Activated CD4-positive, alpha-beta memory T cell treated with anti-CD3 and anti-CD28 coated beads for 36 hours (primary cell): ENCODE data around the gene PARP3. TPM values are rescaled to one million over a fixed set of nuclear protein-coding genes. Genes with fewer than 3 reads are reported as not detected.

Experiments used
- CTCF ChIA-PET: fragments of 350-600 bp; sonication (Branson Sonifier 250); formaldehyde crosslinking; loops from one replicate; lab custom pipeline; 2021; ENCODE audit warnings: antibody characterized with exemption, inconsistent platforms; lab: Charles Lee
- POLR2A ChIA-PET: fragments of 350-600 bp; sonication (Branson Sonifier 250); formaldehyde crosslinking; loops from one replicate; lab custom pipeline; 2021; ENCODE audit warnings: antibody characterized with exemption; lab: Charles Lee
- DNase-seq: peaks from one replicate; pipeline ENCODE4 v3.0.0-alpha.2; 2020
- H3K27ac Mint-ChIP-seq: one replicate; pipeline ENCODE4 v1.8.0; 2021; ENCODE audit warnings: mixed read lengths
- H3K27me3 Mint-ChIP-seq: one replicate; pipeline ENCODE4 v1.8.0; 2021; ENCODE audit warnings: mixed read lengths
- H3K36me3 Mint-ChIP-seq: one replicate; pipeline ENCODE4 v1.8.0; 2021; ENCODE audit warnings: mixed read lengths
- H3K4me1 Mint-ChIP-seq: one replicate; pipeline ENCODE4 v1.8.0; 2021; ENCODE audit warnings: low read depth, mixed read lengths
- H3K4me3 Mint-ChIP-seq: one replicate; pipeline ENCODE4 v1.8.0; 2021; ENCODE audit warnings: mild to moderate bottlenecking, mixed read lengths
- H3K9me3 Mint-ChIP-seq: one replicate; pipeline ENCODE4 v1.8.0; 2021; ENCODE audit warnings: mixed read lengths
- intact Hi-C: fragments of 100-400 bp; cut with micrococcal nuclease; formaldehyde crosslinking; loops from one replicate; pipeline ENCODE4 v1.15.1; 2023
- total RNA-seq, 2 experiments: library from RNA; stranded (reverse); gene quantifications; one replicate each; pipeline ENCODE4 v1.2.3, GENCODE V29; 2021

Gene PARP3
- total RNA-seq, 2 experiments from 2014 or later = 12.1 to 13.4 TPM

- H3K27ac Mint-ChIP-seq = no peak within 1 kb of the TSS
- H3K4me3 Mint-ChIP-seq = peak within 1 kb of the TSS; percentile 16
- H3K9me3 Mint-ChIP-seq = no peaks in the 10 kb centered on the region
- ChIA-PET POLR2A (interaction anchor here (0.5 kb wide), 1 partner anchor 37 kb away, joined by 4 read pairs; no protein-coding TSS in a partner anchor), CTCF (interaction anchor here (1.8 to 2.0 kb wide), 2 partner anchors 12 to 18 kb away, joined by 7 to 9 read pairs; partner anchors contain the start of genes ABHD14B and PARP3)
- no peak for DNase-seq
- peaks cover 17% of the 10 kb centered on the region for H3K27me3 Mint-ChIP-seq
- peaks cover 4% of the 10 kb centered on the region for H3K36me3 Mint-ChIP-seq
- H3K4me1 Mint-ChIP-seq = peaks cover 2% of the 10 kb centered on the region
- intact Hi-C loops = no loop called here
These were observed 13.2 kb downstream of the PARP3 start, which contains the start of gene GPR62 for GRCh38 chr3:51955175-51955892. TSS of gene GPR62 (plus strand) at chr3:51955381. CDS start at chr3:51955653, 272 bp downstream.

- CTCF ChIA-PET = no interaction called here
- peaks cover 6% of the 10 kb centered on the region for H3K36me3 Mint-ChIP-seq
- no peaks in the 10 kb centered on the region for H3K9me3 Mint-ChIP-seq
- H3K27ac Mint-ChIP-seq = no peak overlapping the region
- H3K4me3 Mint-ChIP-seq = peak overlapping the region; percentile 16
- intact Hi-C loops = no loop called here
- POLR2A ChIA-PET = interaction anchor here (0.5 kb wide), 1 partner anchor 36 kb away, joined by 4 read pairs; no protein-coding TSS in a partner anchor
- H3K27me3 Mint-ChIP-seq = peaks cover 17% of the 10 kb centered on the region
- peaks cover 2% of the 10 kb centered on the region for H3K4me1 Mint-ChIP-seq
- peak; percentile 55 for DNase-seq
These were observed 14.0 kb downstream of the PARP3 start for GRCh38 chr3:51955893-51956770.

DNA sequence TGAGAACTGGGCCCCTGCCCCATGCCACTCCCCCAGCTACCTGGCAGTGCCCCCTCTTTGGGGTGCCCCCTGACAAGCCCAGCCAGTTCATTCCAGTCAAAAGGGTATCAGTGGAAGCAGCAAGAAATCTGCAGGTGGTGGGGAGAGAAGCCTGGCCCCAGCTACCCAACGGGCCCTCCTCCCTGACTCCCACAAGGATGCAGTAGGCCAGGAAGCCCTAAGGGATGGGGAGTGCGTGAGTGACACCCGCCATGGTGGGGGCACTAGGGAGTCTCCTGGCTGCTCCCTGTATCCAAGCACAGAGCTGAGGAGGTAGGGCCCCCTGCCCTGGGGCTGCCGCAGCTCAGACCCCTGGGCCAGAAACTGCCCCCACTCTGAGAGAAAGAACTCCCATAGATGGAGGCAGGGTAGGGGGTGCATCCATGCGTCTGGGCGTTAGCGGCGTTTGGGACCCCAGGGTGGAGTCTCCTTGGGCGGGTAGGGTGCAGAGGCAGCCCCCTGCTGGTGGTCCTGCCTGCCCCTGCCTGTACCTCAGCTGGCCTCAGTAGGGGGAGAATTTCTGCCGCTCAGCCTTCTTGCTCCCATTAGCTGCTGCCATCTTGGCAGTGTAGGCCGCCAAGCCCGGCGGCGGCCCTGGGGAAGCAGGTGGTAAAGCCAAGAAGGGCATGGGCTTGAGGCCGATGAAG is 15.5 kb downstream of the PARP3 start:
- no peak overlapping the region for H3K4me3 Mint-ChIP-seq
- ChIA-PET CTCF (interaction anchor here (0.6 to 1.6 kb wide), 4 partner anchors 16 to 25 kb away, joined by 3 to 7 read pairs (median 5); partner anchors contain the start of genes ABHD14A, ABHD14B, ACY1 and PARP3), POLR2A (no interaction called here)
- H3K9me3 Mint-ChIP-seq = no peaks in the 10 kb centered on the region
- H3K27ac Mint-ChIP-seq = no peak overlapping the region
- peaks cover 17% of the 10 kb centered on the region for H3K27me3 Mint-ChIP-seq
- no peak for DNase-seq
- intact Hi-C loops = no loop called here
- peaks cover 6% of the 10 kb centered on the region for H3K36me3 Mint-ChIP-seq
- peaks cover 2% of the 10 kb centered on the region for H3K4me1 Mint-ChIP-seq

GRCh38 chr3:51958603-51959521 is 16.7 kb downstream of the PARP3 start:
- ChIA-PET CTCF (interaction anchor here (1.0 to 1.6 kb wide), 3 partner anchors 15 to 24 kb away, joined by 4 to 7 read pairs (median 6); partner anchors contain the start of genes ABHD14A, ABHD14B, ACY1 and PARP3), POLR2A (no interaction called here)
- Mint-ChIP-seq H3K9me3 (no peaks in the 10 kb centered on the region), H3K4me3 (no peak overlapping the region), H3K27ac (no peak overlapping the region), H3K36me3 (peaks cover 6% of the 10 kb centered on the region), H3K27me3 (peaks cover 13% of the 10 kb centered on the region), H3K4me1 (peaks cover 2% of the 10 kb centered on the region)
- DNase-seq = no peak
- intact Hi-C loops = no loop called here

DNA sequence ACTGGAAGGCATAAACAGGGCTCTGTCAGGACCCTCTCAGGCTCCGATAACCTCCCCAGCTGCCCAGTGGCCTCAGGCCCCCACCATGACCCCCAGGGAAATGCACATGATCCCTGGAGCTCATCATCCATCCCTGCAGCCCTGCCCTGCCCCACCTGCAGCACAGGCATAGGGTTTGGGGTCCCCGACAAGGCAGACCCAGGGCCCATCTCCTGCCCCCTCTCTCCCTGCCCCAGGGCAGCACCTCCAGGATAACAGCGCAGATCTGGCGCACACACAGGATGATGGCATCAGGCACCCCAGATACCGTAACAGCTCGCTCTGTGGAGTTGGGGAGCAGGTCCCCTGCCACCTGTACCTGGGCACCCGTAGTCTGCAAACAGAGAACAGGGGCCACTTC is 17.5 kb downstream of the PARP3 start:
- intact Hi-C loops = no loop called here
- peaks cover 6% of the 10 kb centered on the region for H3K36me3 Mint-ChIP-seq
- no peak overlapping the region for H3K27ac Mint-ChIP-seq
- no peak for DNase-seq
- H3K4me1 Mint-ChIP-seq = peaks cover 2% of the 10 kb centered on the region
- H3K9me3 Mint-ChIP-seq = no peaks in the 10 kb centered on the region
- no peak overlapping the region for H3K4me3 Mint-ChIP-seq
- peaks cover 6% of the 10 kb centered on the region for H3K27me3 Mint-ChIP-seq
- ChIA-PET CTCF (interaction anchor here (1.6 kb wide), 1 partner anchor 15 kb away, joined by 6 read pairs; the partner anchor contains the start of genes ABHD14A and ABHD14B), POLR2A (no interaction called here)

GRCh38 chr3:51960386-51960785 is 18.2 kb downstream of the PARP3 start:
- no peaks in the 10 kb centered on the region for H3K9me3 Mint-ChIP-seq
- peaks cover 6% of the 10 kb centered on the region for H3K36me3 Mint-ChIP-seq
- intact Hi-C loops = no loop called here
- H3K4me1 Mint-ChIP-seq = peaks cover 1% of the 10 kb centered on the region
- H3K27ac Mint-ChIP-seq = no peak overlapping the region
- ChIA-PET POLR2A (no interaction called here), CTCF (no interaction called here)
- peaks cover under 1% of the 10 kb centered on the region for H3K27me3 Mint-ChIP-seq
- DNase-seq = no peak
- no peak overlapping the region for H3K4me3 Mint-ChIP-seq

DNA sequence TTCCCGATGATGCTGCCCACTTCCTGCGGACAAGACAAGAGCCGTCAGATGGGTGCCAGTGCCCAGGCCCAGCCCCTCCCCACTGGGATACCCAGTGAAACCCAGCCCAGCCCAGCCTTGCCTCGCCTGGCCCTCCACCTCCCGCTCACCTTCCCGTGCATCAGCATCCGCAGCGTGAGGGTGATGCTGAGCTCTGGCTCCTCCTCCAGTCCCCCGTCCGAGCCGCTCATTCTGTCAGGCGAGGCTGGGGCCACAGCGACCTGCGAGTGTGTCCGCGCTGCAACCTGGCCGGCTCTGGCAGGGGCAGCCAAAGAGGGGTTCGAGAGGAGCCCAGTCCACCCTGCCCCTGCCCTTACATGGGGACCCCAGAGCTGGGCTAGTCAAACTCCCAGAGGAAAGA is 18.8 kb downstream of the PARP3 start:
- Mint-ChIP-seq H3K36me3 (peaks cover 6% of the 10 kb centered on the region), H3K27ac (no peak overlapping the region), H3K4me1 (peaks cover 3% of the 10 kb centered on the region), H3K27me3 (no peaks in the 10 kb centered on the region), H3K9me3 (no peaks in the 10 kb centered on the region), H3K4me3 (no peak overlapping the region)
- DNase-seq = no peak
- POLR2A ChIA-PET = interaction anchor here (0.6 kb wide), 1 partner anchor 378 kb away, joined by 3 read pairs; no protein-coding TSS in a partner anchor
- CTCF ChIA-PET = no interaction called here
- intact Hi-C loops = no loop called here

DNA sequence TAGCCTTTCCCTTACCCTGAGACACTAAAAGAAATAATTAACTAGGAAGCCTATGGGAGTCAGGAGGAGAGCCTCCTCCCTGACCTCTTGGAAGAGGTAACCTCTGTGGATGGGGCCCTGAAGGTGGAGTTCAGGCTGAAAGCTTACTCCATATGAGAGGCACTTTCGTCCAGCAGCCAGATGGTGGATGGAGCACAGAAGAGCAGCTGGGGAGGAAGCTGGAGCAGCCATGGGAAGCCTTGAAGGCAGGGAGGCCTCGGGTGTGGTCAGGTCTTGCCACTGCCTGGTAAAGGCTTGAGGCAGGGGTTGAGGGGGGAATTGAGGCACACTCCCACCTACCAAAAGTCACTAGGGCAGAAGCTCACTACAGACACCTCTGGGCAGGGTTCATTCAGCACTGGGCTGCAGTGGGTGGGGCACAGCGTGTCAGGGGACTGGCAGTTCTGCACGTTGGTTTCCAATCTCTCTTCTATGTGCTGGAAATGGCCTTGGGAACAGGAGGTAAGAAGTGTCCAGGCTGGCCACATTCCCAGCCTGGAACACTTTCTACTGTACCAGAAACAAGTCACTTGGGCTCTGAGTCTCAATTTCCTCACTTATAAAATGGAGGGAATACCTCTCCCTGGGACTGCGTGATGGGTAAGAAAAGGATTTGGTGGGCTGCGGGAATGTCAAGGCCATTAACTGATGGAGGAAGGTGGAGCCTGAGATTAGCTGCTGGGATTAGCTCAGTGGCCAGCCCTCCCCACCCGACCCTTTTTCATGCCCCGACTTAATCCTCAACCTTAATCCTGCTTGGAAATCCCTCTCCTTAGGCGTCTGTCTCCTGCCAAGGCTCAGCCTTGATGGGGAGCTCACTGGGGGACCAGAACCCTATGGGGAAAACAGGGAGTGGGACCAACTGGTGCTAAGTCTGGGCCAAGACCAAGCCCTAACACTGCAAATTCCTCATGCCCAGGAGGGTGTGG is 19.7 kb downstream of the PARP3 start:
- peaks cover 6% of the 10 kb centered on the region for H3K36me3 Mint-ChIP-seq
- intact Hi-C loops = no loop called here
- no peak overlapping the region for H3K27ac Mint-ChIP-seq
- no peaks in the 10 kb centered on the region for H3K9me3 Mint-ChIP-seq
- ChIA-PET CTCF (interaction anchor here (1.3 kb wide), 1 partner anchor 12 kb away, joined by 5 read pairs; the partner anchor contains the start of gene ABHD14B), POLR2A (interaction anchor here (0.6 to 1.1 kb wide), 3 partner anchors 12 to 379 kb away, joined by 3 to 5 read pairs (median 3); partner anchors contain the start of genes ABHD14B and RRP9)
- no peak overlapping the region for H3K4me3 Mint-ChIP-seq
- no peaks in the 10 kb centered on the region for H3K27me3 Mint-ChIP-seq
- no peak for DNase-seq
- H3K4me1 Mint-ChIP-seq = peaks cover 8% of the 10 kb centered on the region

- intact Hi-C loops = no loop called here
- no peaks in the 10 kb centered on the region for H3K9me3 Mint-ChIP-seq
- peaks cover 4% of the 10 kb centered on the region for H3K36me3 Mint-ChIP-seq
- ChIA-PET POLR2A (interaction anchor here (1.1 kb wide), 1 partner anchor 11 kb away, joined by 3 read pairs; the partner anchor contains the start of gene ABHD14B), CTCF (interaction anchor here (1.0 to 2.8 kb wide), 3 partner anchors 11 to 21 kb away, joined by 4 to 18 read pairs (median 5); partner anchors contain the start of genes ABHD14A, ABHD14B and RRP9)
- H3K4me3 Mint-ChIP-seq = no peak overlapping the region
- H3K27ac Mint-ChIP-seq = no peak overlapping the region
- DNase-seq = no peak
- peaks cover 9% of the 10 kb centered on the region for H3K4me1 Mint-ChIP-seq
- H3K27me3 Mint-ChIP-seq = no peaks in the 10 kb centered on the region
These were observed 20.8 kb downstream of the PARP3 start for GRCh38 chr3:51962854-51963530.
